ENCODE measurements around the gene ZER1. TPM values are rescaled to one million over a fixed set of nuclear protein-coding genes. Genes with fewer than 3 reads are reported as not detected.

ZER1 gene
- total RNA-seq, 1 donor from 2014 or later: 14.7 TPM

- H3K9me3 Mint-ChIP-seq: no peaks in the 10 kb centered on the region
- no peak for DNase-seq (ENCODE audit: low spot score)
- no peaks in the 10 kb centered on the region for H3K36me3 ChIP-seq
- no peak overlapping the region for H3K9ac ChIP-seq
- peaks cover 5% of the 10 kb centered on the region for H3K27me3 Mint-ChIP-seq (ENCODE audit: insufficient read depth, low read depth)
- H3K9me3 ChIP-seq (ENCODE audit: low read depth): no peaks in the 10 kb centered on the region
- H2AFZ ChIP-seq (replicated peaks): no peak overlapping the region
- no peak overlapping the region for H3K27ac Mint-ChIP-seq
- H3K4me1 Mint-ChIP-seq: peaks cover 17% of the 10 kb centered on the region
- H3K4me3 ChIP-seq: no peak overlapping the region
- no peak overlapping the region for H3K4me2 ChIP-seq
- no peaks in the 10 kb centered on the region for H3K4me1 ChIP-seq
- no peaks in the 10 kb centered on the region for H3K27me3 ChIP-seq
- peaks cover 24% of the 10 kb centered on the region for H3K79me2 ChIP-seq (ENCODE audit: low read depth)
- peak overlapping the region; percentile 35 for H3K4me3 Mint-ChIP-seq
- H3K36me3 Mint-ChIP-seq: no peaks in the 10 kb centered on the region
- TF ChIP-seq EZH2 (IDR thresholded peaks at IDR 0.05): no peak
- TF ChIP-seq, protein P1, sequence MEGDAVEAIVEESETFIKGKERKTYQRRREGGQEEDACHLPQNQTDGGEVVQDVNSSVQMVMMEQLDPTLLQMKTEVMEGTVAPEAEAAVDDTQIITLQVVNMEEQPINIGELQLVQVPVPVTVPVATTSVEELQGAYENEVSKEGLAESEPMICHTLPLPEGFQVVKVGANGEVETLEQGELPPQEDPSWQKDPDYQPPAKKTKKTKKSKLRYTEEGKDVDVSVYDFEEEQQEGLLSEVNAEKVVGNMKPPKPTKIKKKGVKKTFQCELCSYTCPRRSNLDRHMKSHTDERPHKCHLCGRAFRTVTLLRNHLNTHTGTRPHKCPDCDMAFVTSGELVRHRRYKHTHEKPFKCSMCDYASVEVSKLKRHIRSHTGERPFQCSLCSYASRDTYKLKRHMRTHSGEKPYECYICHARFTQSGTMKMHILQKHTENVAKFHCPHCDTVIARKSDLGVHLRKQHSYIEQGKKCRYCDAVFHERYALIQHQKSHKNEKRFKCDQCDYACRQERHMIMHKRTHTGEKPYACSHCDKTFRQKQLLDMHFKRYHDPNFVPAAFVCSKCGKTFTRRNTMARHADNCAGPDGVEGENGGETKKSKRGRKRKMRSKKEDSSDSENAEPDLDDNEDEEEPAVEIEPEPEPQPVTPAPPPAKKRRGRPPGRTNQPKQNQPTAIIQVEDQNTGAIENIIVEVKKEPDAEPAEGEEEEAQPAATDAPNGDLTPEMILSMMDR (IDR thresholded peaks at IDR 0.05): no peak
- TF ChIP-seq EZH2phosphoT487 (IDR thresholded peaks at IDR 0.05): no peak
- no peak overlapping the region for H3K27ac ChIP-seq
- peaks cover 10% of the 10 kb centered on the region for H4K20me1 ChIP-seq (ENCODE audit: low read depth)
- H3F3A ChIP-seq (ENCODE audit: low read depth): peaks cover 24% of the 10 kb centered on the region
Measured at GRCh38 chr9:128768606-128769005, 3.1 kb downstream of the ZER1 start.

DNA sequence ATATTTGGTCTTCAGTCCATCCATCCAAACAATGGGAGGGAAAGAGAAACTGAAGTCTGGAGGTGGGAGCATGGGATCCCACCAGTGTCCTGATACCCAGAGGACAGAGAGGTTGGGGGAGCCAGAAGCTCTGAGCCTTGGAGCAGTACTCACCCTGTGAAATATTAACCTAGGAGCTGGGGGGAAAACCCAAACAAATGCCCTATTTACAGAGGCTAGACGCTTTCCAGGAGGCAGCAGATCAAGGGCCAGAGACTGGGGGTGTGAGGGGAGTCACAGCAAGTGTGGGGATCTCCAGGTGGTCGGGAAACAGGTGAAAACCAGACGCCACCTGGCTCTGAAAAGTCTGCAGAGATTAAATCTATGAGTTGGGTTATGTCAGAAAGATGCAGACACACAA lies 6.2 kb downstream of the ZER1 start:
- Histone ChIP-seq H3K9ac (no peak overlapping the region), H3K36me3 (no peaks in the 10 kb centered on the region), H3K4me1 (no peaks in the 10 kb centered on the region), H4K20me1 (ENCODE audit: low read depth) (peaks cover under 1% of the 10 kb centered on the region), H3K79me2 (ENCODE audit: low read depth) (peaks cover 15% of the 10 kb centered on the region), H3K27ac (no peak overlapping the region), H2AFZ (replicated peaks) (no peak overlapping the region), H3K27me3 (no peaks in the 10 kb centered on the region), H3K9me3 (ENCODE audit: low read depth) (no peaks in the 10 kb centered on the region), H3K4me2 (no peak overlapping the region), H3K4me3 (no peak overlapping the region), H3F3A (ENCODE audit: low read depth) (no peaks in the 10 kb centered on the region)
- Mint-ChIP-seq H3K27ac (no peak overlapping the region), H3K27me3 (ENCODE audit: insufficient read depth, low read depth) (peaks cover 3% of the 10 kb centered on the region), H3K36me3 (no peaks in the 10 kb centered on the region), H3K4me3 (no peak overlapping the region), H3K4me1 (peaks cover 9% of the 10 kb centered on the region), H3K9me3 (no peaks in the 10 kb centered on the region)
- DNase-seq (ENCODE audit: low spot score): no peak
- TF ChIP-seq EZH2phosphoT487 (IDR thresholded peaks at IDR 0.05) (no peak), EZH2 (IDR thresholded peaks at IDR 0.05) (no peak)
- TF ChIP-seq, protein P1 (IDR thresholded peaks at IDR 0.05): no peak

GRCh38 chr9:128764361-128764760 lies 7.4 kb downstream of the ZER1 start:
- Histone ChIP-seq H3K4me3 (no peak overlapping the region), H2AFZ (replicated peaks) (no peak overlapping the region), H4K20me1 (ENCODE audit: low read depth) (no peaks in the 10 kb centered on the region), H3K9ac (peak overlapping the region; percentile 20), H3K27ac (no peak overlapping the region), H3K4me1 (no peaks in the 10 kb centered on the region), H3K9me3 (ENCODE audit: low read depth) (no peaks in the 10 kb centered on the region), H3K36me3 (no peaks in the 10 kb centered on the region), H3F3A (ENCODE audit: low read depth) (no peaks in the 10 kb centered on the region), H3K27me3 (no peaks in the 10 kb centered on the region), H3K4me2 (no peak overlapping the region), H3K79me2 (ENCODE audit: low read depth) (peaks cover 4% of the 10 kb centered on the region)
- no peaks in the 10 kb centered on the region for H3K9me3 Mint-ChIP-seq
- H3K36me3 Mint-ChIP-seq: no peaks in the 10 kb centered on the region
- H3K27ac Mint-ChIP-seq: no peak overlapping the region
- H3K4me3 Mint-ChIP-seq: no peak overlapping the region
- H3K4me1 Mint-ChIP-seq: peaks cover 2% of the 10 kb centered on the region
- no peak for DNase-seq (ENCODE audit: low spot score)
- H3K27me3 Mint-ChIP-seq (ENCODE audit: insufficient read depth, low read depth): peaks cover 3% of the 10 kb centered on the region
- TF ChIP-seq, protein P1 (IDR thresholded peaks at IDR 0.05): no peak
- TF ChIP-seq EZH2 (IDR thresholded peaks at IDR 0.05) (no peak), EZH2phosphoT487 (IDR thresholded peaks at IDR 0.05) (no peak)

All from neural progenitor cell (in vitro differentiated cells).